GM12865 (cell line): ENCODE data around the gene KRTAP1-4.

Experiments
- DNase-seq: peaks from one replicate; pipeline ENCODE4 v3.0.0; 2010; ENCODE audit warnings: low read depth
- H3K4me3 ChIP-seq: 2 replicates; pipeline ENCODE4 v1.5.1; 2011; ENCODE audit warnings: mild to moderate bottlenecking, low read depth, low read length, control low read depth
- TF ChIP-seq, protein P1 (sequence below): IDR thresholded peaks from 2 replicates; pipeline ENCODE4 v1.5.1; 2011; ENCODE audit warnings: low read length, control low read depth, low read depth, inconsistent platforms; ENCODE audit not compliant: insufficient read depth; ENCODE audit errors: missing control alignments

Gene KRTAP1-4

DNA sequence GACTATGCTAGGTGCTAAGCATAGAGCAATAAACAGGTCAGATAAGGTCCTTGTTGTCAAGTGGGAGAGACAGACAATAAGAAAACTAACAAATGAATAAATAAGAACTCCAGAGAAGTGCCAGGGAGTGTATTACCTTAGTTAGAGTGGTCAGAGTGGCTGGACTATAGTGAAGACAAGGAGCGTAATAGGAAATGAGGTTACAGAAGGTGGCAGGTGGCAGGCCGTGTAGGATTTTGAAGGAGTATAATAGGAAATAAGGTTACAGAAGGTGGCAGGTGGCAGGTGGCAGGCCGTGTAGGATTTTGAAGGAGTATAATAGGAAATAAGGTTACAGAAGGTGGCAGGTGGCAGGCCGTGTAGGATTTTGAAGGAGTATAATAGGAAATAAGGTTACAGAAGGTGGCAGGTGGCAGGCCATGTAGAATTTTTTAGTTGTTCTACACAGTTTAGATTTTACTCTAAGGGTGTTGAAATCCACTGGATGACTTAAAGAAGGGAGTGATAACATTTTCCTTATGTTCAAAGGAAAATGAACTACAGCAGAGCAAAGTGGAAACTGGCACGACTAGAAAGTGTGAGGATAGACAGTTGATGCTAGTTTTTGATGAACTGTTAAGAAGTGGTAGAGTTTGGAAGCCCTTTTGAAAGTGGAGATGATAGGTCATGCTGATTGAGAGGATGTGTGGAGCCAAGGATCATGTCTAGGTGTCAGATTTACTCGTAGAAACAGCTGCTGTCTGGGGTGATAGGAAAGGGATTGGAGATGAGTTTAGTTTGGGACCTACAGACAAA, 17.5 kb downstream of the KRTAP1-4 start:
- no peak overlapping the region for H3K4me3 ChIP-seq
- no peak for DNase-seq
- TF ChIP-seq, protein P1, sequence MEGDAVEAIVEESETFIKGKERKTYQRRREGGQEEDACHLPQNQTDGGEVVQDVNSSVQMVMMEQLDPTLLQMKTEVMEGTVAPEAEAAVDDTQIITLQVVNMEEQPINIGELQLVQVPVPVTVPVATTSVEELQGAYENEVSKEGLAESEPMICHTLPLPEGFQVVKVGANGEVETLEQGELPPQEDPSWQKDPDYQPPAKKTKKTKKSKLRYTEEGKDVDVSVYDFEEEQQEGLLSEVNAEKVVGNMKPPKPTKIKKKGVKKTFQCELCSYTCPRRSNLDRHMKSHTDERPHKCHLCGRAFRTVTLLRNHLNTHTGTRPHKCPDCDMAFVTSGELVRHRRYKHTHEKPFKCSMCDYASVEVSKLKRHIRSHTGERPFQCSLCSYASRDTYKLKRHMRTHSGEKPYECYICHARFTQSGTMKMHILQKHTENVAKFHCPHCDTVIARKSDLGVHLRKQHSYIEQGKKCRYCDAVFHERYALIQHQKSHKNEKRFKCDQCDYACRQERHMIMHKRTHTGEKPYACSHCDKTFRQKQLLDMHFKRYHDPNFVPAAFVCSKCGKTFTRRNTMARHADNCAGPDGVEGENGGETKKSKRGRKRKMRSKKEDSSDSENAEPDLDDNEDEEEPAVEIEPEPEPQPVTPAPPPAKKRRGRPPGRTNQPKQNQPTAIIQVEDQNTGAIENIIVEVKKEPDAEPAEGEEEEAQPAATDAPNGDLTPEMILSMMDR = no peak

DNA sequence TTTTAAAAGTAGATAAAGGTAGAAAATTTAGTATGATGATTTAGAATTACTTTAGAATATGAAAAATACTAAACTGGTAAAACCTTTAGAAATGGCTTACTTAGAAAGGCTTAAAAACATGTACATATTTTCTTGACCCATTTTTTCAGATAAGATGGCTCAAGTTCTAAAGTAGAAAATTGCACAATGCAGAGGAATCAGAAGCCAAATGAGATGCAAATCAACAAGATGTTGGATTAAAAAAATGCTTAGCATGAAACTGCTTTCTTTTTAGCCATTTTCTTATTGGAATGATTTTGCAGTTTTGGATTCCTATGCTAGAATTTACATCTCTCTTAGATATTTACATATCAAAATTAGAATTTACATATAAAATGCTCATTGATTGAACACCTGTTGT, 19.6 kb downstream of the KRTAP1-4 start:
- no peak for DNase-seq
- TF ChIP-seq, protein P1 = no peak

DNA sequence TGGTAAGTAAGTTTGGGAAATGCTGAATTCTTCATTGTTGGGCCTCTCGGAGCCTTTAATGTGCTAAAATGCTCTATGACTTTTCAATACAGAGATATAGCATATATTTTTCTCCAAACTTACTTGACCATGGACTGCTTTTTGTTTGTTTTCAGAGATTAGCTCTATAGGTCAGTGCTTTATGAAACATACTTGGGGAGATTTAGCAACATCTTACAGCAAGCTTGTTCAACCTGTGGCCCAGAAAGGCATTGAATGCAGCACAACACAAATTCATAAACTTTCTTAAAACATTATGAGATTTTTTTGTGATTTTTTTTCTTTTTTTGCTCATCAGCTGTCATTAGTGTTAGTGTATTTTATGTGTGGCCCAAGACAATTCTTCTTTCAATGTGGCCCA, 20.1 kb downstream of the KRTAP1-4 start:
- DNase-seq = no peak
- TF ChIP-seq, protein P1 = no peak
- no peak overlapping the region for H3K4me3 ChIP-seq

More for the DNA sequence above, 19.6 kb downstream of the KRTAP1-4 start:
- H3K4me3 ChIP-seq = no peak overlapping the region

DNA sequence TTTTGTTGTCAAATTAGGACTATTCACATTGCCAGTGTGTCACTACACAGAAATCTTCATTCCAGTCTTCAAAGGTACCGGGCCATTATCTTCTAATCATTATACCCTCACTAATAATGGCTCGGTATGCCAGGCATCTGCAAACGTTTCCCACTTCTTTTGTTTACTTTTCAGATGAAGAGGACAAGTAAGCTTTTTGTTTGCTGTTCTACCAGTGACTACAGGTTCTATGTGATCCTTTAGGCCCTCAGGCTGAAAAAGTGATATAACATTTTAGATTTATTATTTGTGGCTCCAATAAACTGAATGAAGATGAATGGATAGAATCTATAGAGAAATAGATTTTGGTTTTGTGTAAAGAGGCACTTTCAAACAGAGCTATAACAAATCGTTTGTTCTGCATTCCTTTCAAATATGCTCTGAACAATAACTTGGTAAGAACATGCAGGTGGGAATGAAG, 20.7 kb downstream of the KRTAP1-4 start:
- no peak overlapping the region for H3K4me3 ChIP-seq
- no peak for DNase-seq
- TF ChIP-seq, protein P1 = no peak

DNA sequence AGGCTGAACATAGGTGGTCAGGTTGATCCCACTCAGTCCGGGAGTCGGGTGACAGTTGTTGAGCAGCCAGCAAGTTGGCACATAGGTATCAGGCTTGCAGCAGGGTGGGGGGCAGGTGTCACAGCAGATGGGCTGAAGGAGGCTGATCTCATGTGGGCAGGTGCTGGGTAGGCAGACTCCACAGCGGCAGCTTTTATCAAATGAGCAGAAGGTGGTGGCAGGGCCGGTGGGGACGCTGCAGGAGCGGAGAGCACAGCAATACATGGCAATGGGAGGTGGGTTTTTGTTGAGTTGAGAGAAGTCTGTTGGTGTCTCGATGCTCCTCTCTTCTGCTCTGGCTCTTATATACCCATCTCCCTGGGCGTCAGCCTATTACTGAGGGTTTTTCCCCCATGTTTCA, 21.2 kb downstream of the KRTAP1-4 start, which contains the start of gene KRTAP3-1:
Gene KRTAP3-1 (minus strand): TSS at position 318 of the 400 bp plus-strand sequence. CDS start 54 bp downstream, at position 264.
- DNase-seq = no peak
- TF ChIP-seq, protein P1 = no peak
- H3K4me3 ChIP-seq = no peak within 1 kb of the TSS

DNA sequence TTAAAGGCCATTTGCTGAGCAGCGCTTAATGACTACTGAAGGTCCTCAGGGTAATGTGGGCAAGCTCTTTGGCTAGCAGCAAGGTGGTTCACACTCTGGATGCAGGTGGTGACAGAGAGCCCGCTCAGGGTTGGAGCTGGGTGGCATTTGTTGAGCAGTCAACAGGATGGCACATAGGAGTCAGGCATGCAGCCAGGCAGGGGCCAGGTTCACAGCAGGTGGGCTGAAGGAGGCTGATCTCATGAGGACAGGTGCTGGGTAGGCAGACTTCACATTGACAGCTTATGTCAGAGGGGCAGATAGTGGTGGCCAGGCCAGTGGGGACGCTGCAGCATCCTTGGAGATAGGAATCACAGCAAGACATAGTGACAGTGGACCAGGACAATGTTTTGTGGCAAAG, 25.6 kb downstream of the KRTAP1-4 start:
- DNase-seq = no peak
- TF ChIP-seq, protein P1 = no peak

More for the DNA sequence above, 25.6 kb downstream of the KRTAP1-4 start:
- no peak overlapping the region for H3K4me3 ChIP-seq
